Measurements from ENCODE around the gene PCDH12.

The PCDH12 gene

DNA sequence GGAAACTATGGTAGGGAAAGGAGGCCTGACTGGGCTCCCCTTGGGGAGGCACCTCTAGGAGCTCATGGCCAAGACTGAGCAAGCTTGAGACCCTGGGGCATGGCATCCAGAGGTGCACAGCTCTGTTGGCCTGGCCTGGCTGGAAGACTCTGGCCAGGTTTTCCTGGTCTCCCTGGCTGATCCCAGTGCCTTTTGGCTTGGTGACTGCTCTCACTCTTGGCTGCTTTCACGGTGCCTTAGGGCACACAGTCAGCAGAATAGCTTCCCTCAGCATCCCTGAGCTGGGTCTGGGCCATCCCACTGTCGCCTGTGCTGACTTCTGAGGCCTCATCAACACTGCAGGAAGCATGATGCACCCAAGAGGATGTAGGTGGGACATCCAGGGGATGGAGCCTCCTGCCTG lies 47.7 kb downstream of the PCDH12 start:
- no peak for DNase-seq

- no peak for DNase-seq
Measured at GRCh38 chr5:141909212-141909611, 48.8 kb downstream of the PCDH12 start.

- DNase-seq = no peak
Measured at GRCh38 chr5:141908796-141909195, 49.2 kb downstream of the PCDH12 start.

DNA sequence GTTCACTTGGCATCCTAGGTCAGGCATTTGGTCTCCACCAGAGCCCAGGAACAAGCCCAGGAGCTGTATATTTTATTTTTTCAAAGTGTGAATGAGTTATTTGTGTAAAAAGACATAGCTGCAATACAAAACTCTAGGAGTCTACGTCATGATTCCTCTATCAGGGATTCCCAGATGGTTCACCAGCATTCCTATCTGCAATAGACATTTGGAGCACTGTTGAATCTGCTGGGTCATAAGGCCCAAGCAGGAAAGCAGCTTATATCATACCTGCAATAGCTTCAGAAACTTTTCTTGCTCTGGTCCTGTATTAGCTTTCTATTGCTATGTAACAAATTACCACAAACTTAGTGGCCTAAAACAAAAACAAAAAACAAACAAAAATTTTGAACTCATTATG lies 51.0 kb downstream of the PCDH12 start:
- DNase-seq = no peak

DNA sequence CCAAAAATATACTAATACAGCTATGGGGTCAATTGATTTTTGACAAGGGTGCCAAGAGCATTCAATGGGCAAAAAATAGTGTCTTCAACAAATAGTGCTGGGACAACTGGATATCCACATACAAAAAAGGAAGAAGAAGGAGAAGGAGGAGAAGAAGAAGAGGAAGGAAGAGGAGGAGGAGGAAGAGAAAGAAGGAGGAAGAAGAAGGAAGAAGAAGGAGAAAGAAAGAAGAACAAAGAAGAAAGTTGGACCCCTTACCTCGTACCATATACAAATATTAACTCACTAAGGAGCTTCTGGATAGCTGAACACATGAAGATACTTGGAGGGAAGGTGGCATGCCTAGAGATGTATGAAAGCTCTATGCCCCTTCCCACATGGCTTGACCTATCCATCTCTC lies 51.5 kb downstream of the PCDH12 start:
- no peak for DNase-seq

GRCh38 chr5:141904551-141904950 lies 53.5 kb downstream of the PCDH12 start:
- DNase-seq = no peak

- DNase-seq = no peak
Measured at GRCh38 chr5:141903261-141903660, 54.7 kb downstream of the PCDH12 start.

DNA sequence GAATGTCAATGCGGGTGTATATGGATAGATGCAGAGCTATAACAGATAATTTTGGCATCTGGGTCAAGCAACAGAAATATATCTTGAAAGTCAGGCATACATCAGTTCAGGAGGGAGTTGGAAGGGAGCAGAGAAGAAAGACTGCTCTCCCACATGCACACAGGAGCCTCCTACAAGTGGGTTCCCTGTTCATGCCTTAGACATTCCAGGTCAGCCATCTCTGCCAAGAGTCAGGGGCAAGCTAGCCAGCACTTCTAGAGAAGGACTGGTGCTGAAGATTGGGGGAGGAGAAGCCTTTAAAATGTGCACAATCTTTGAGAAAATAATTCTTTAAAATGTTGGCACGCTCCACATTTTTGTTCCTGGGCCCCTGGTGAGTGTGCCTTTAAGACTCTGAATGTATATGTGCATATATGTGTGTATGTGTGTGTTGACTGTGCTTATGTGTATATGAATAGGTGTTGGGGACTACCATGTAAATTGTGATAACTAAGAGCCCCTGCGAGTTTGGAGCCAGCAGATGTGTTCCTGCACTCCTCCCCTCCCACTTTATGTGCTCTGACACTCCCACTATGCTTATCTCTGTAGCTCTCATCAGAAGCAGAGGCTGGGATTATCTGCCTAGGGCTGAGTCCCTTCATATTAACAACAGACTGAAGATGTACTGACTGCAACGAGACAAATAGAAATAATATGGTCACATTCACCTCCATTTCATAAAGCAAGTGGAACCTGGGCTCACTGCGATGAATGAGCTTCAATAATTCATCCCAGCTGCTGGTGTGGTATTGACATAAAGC lies 55.8 kb downstream of the PCDH12 start:
- no peak for DNase-seq

DNA sequence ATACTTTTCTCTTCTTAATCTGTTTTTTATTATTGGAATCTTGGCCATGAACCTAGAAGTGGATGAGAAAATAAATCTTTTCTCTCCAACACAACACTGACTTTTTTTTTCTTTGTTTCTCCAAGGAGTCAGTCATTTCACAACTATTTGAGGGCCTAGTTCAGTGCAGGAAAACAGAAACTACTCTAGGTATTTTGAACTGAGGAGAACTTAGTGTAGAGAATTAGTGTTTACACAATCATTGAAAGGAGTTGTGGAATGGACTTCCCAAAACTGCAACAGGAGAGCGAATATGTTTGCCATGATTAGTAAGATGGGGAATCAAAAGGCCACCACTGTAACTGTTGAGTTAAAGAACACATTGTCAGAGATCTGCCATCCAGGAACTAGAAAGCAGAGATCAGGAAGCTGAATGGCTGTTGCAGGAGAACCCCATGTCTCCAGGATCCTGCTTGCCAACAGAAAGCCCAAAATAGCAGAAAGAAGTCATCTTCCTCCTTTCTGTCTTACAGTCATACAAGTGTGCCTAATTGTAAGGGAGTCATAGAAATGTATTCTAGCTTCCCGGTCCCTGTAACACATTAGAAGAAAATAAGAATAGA lies 59.5 kb downstream of the PCDH12 start:
- peak in 2 of 58 donors; percentile 18 to 33 for DNase-seq

- no peak for DNase-seq
Measured at GRCh38 chr5:141897425-141897824, 60.6 kb downstream of the PCDH12 start.
